OCI-LY3 (cell line): Measurements from ENCODE around the gene SHISA4.
"Not testable (repeated sequence)": the region's sequence is repeated elsewhere in the genome, so short reads cannot be mapped to it uniquely, and the experiment has no call there.

Experiments
- H2AFZ ChIP-seq: fragments of 200-600, 300-600 bp; shearing (Covaris generic); 2 replicates; pipeline ENCODE4 v1.6.0; 2014; ENCODE audit warnings: antibody characterized with exemption, low read depth, low read length
- H3K27ac ChIP-seq: fragments of 200-600, 300-600 bp; sonication (generic); 2 replicates; pipeline ENCODE4 v1.5.1; 2014; ENCODE audit warnings: mild to moderate bottlenecking, low read length, moderate library complexity, mixed read lengths
- H3K27me3 ChIP-seq: fragments of 200-600, 300-600 bp; sonication (generic); 2 replicates; pipeline ENCODE4 v1.6.1; 2014; ENCODE audit warnings: low read depth, low read length, mixed read lengths
- H3K36me3 ChIP-seq: fragments of 200-600, 300-600 bp; sonication (generic); replicated peaks from 2 replicates; pipeline ENCODE3; 2014; ENCODE audit warnings: low read depth, low read length, mixed read lengths
- H3K4me1 ChIP-seq: fragments of 300-600, 200-600 bp; sonication (generic); 2 replicates; pipeline ENCODE4 v1.6.1; 2014; ENCODE audit warnings: low read length, mixed read lengths
- H3K4me2 ChIP-seq: fragments of 200-600, 300-600 bp; sonication (generic); 2 replicates; pipeline ENCODE4 v1.6.1; 2014; ENCODE audit warnings: low read length, mixed read lengths
- H3K4me3 ChIP-seq: fragments of 300-600, 200-600 bp; sonication (generic); 2 replicates; pipeline ENCODE4 v1.5.1; 2014; ENCODE audit warnings: antibody characterized with exemption, mild to moderate bottlenecking, low read length, moderate library complexity
- H3K79me2 ChIP-seq: fragments of 300-600, 200-600 bp; shearing (Covaris generic); 2 replicates; pipeline ENCODE4 v1.6.1; 2014; ENCODE audit warnings: mild to moderate bottlenecking, low read length, mixed read lengths
- H3K9ac ChIP-seq: fragments of 300-600, 200-600 bp; shearing (Covaris generic); 2 replicates; pipeline ENCODE4 v1.6.0; 2014; ENCODE audit warnings: mild to moderate bottlenecking, low read length, moderate library complexity
- H3K9me3 ChIP-seq: fragments of 200-600, 300-600 bp; shearing (Covaris generic); 2 replicates; pipeline ENCODE4 v1.6.1; 2014; ENCODE audit warnings: low read length, mixed read lengths; ENCODE audit not compliant: insufficient read depth
- H4K20me1 ChIP-seq: fragments of 200-600, 300-600 bp; sonication (generic); 2 replicates; pipeline ENCODE4 v1.6.1; 2016; ENCODE audit warnings: low read length, mixed read lengths; ENCODE audit not compliant: insufficient read depth
- CTCF ChIP-seq: fragments of 200-600, 300-600 bp; sonication (generic); IDR thresholded peaks from 2 replicates; pipeline ENCODE4 v1.5.1; 2014; ENCODE audit warnings: antibody characterized with exemption, low read length, low read depth
- EZH2phosphoT487 ChIP-seq: fragments of 200-600 bp; shearing (Covaris generic); IDR thresholded peaks from 2 replicates; pipeline ENCODE4 v1.6.1; 2018; ENCODE audit warnings: antibody characterized with exemption, mixed run types, low read depth

The SHISA4 gene

GRCh38 chr1:201848230-201848629 is 40.5 kb upstream of the SHISA4 start:
- H3K9me3 ChIP-seq = no peaks in the 10 kb centered on the region
- no peak overlapping the region for H3K27ac ChIP-seq
- H3K27me3 ChIP-seq = no peaks in the 10 kb centered on the region
- H3K4me1 ChIP-seq = no peaks in the 10 kb centered on the region
- no peak overlapping the region for H2AFZ ChIP-seq
- no peak overlapping the region for H3K4me3 ChIP-seq
- H3K4me2 ChIP-seq = no peak overlapping the region
- no peak for TF ChIP-seq EZH2phosphoT487
- TF ChIP-seq CTCF = no peak
- peaks cover 28% of the 10 kb centered on the region for H4K20me1 ChIP-seq
- peaks cover 47% of the 10 kb centered on the region for H3K36me3 ChIP-seq
- H3K79me2 ChIP-seq = peaks cover 48% of the 10 kb centered on the region
- H3K9ac ChIP-seq = no peak overlapping the region

- Histone ChIP-seq H3K79me2 (peaks cover 35% of the 10 kb centered on the region), H3K27me3 (no peaks in the 10 kb centered on the region), H3K9ac (no peak overlapping the region), H4K20me1 (peaks cover 19% of the 10 kb centered on the region), H3K4me2 (no peak overlapping the region), H2AFZ (no peak overlapping the region), H3K9me3 (no peaks in the 10 kb centered on the region), H3K4me1 (no peaks in the 10 kb centered on the region), H3K27ac (no peak overlapping the region), H3K4me3 (no peak overlapping the region), H3K36me3 (peaks cover 52% of the 10 kb centered on the region)
- no peak for TF ChIP-seq EZH2phosphoT487
- TF ChIP-seq CTCF = no peak
These were observed 39.2 kb upstream of the SHISA4 start for GRCh38 chr1:201849372-201850052.

GRCh38 chr1:201850053-201850397 is 38.7 kb upstream of the SHISA4 start:
- Histone ChIP-seq H3K4me1 (no peaks in the 10 kb centered on the region), H3K9me3 (no peaks in the 10 kb centered on the region), H3K79me2 (peaks cover 30% of the 10 kb centered on the region), H4K20me1 (peaks cover 14% of the 10 kb centered on the region), H3K4me3 (no peak overlapping the region), H3K27me3 (no peaks in the 10 kb centered on the region), H3K9ac (no peak overlapping the region), H3K36me3 (peaks cover 57% of the 10 kb centered on the region), H3K27ac (no peak overlapping the region), H3K4me2 (no peak overlapping the region), H2AFZ (no peak overlapping the region)
- TF ChIP-seq EZH2phosphoT487 = no peak
- TF ChIP-seq CTCF = no peak

- no peak overlapping the region for H3K4me3 ChIP-seq
- no peaks in the 10 kb centered on the region for H3K4me1 ChIP-seq
- peaks cover 3% of the 10 kb centered on the region; the same call in 1 of the 2 replicates for H4K20me1 ChIP-seq
- H3K9me3 ChIP-seq = no peaks in the 10 kb centered on the region
- no peak overlapping the region for H3K27ac ChIP-seq
- H2AFZ ChIP-seq = no peak overlapping the region
- H3K4me2 ChIP-seq = no peak overlapping the region
- H3K79me2 ChIP-seq = peaks cover 11% of the 10 kb centered on the region
- peaks cover 76% of the 10 kb centered on the region for H3K36me3 ChIP-seq
- TF ChIP-seq EZH2phosphoT487 (no peak), CTCF (no peak)
- H3K9ac ChIP-seq = no peak overlapping the region
- H3K27me3 ChIP-seq = no peaks in the 10 kb centered on the region
These were observed 36.7 kb upstream of the SHISA4 start for GRCh38 chr1:201851949-201852348.

GRCh38 chr1:201856722-201857121 is 32.0 kb upstream of the SHISA4 start:
- peaks cover 74% of the 10 kb centered on the region for H3K36me3 ChIP-seq
- not testable (repeated sequence) for H3K4me3 ChIP-seq, H3K79me2 ChIP-seq, H3K27me3 ChIP-seq, H4K20me1 ChIP-seq, H2AFZ ChIP-seq, H3K9ac ChIP-seq, H3K27ac ChIP-seq, H3K9me3 ChIP-seq, H3K4me1 ChIP-seq, H3K4me2 ChIP-seq
